OCI-LY7 (cell line): ENCODE results near the gene IL4I1.

Source experiments
- EZH2phosphoT487 ChIP-seq: fragments of 200-600 bp; sonication (generic); IDR thresholded peaks from 2 replicates; pipeline ENCODE4 v1.6.1; 2018; ENCODE audit warnings: low read depth, borderline replicate concordance, mild to moderate bottlenecking, mixed run types, antibody characterized with exemption, low read length, moderate library complexity, mixed read lengths
- TF ChIP-seq, protein P1 (sequence below): fragments of 200-600 bp; sonication (generic); conservative IDR thresholded peaks from 2 replicates; pipeline ENCODE4 v1.5.1; 2014; ENCODE audit warnings: mild to moderate bottlenecking, antibody characterized with exemption, low read length, moderate library complexity, mixed read lengths

DNA sequence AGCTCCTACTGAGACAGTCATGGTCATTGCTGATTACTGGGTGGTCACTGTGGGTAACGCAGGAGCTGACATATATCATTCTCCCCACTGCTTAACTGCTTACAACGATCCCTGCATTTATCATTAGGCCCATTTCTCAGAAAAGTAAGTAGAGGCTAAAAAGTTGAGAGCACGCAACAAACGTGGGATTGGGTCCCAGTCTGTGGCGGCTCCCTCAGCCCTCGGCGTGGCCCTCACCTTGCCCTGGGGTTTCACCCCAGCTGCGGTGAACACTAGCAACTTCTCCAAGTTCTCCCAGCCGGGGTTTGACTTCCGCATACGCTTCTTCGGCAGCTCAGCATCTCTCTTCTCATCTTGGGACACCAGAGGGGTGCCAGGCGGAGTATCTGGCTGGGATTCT is 31.8 kb downstream of the IL4I1 start:
- TF ChIP-seq, protein P1, sequence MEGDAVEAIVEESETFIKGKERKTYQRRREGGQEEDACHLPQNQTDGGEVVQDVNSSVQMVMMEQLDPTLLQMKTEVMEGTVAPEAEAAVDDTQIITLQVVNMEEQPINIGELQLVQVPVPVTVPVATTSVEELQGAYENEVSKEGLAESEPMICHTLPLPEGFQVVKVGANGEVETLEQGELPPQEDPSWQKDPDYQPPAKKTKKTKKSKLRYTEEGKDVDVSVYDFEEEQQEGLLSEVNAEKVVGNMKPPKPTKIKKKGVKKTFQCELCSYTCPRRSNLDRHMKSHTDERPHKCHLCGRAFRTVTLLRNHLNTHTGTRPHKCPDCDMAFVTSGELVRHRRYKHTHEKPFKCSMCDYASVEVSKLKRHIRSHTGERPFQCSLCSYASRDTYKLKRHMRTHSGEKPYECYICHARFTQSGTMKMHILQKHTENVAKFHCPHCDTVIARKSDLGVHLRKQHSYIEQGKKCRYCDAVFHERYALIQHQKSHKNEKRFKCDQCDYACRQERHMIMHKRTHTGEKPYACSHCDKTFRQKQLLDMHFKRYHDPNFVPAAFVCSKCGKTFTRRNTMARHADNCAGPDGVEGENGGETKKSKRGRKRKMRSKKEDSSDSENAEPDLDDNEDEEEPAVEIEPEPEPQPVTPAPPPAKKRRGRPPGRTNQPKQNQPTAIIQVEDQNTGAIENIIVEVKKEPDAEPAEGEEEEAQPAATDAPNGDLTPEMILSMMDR: no peak
- no peak for TF ChIP-seq EZH2phosphoT487
